ENCODE results near the gene C5orf47. TPM values are rescaled to one million over a fixed set of nuclear protein-coding genes. Genes with fewer than 3 reads are reported as not detected.

The C5orf47 gene
- total and polyA plus RNA-seq, 2 of the 4 experiments (the other 2 are of a cell fraction), result not detected

DNA sequence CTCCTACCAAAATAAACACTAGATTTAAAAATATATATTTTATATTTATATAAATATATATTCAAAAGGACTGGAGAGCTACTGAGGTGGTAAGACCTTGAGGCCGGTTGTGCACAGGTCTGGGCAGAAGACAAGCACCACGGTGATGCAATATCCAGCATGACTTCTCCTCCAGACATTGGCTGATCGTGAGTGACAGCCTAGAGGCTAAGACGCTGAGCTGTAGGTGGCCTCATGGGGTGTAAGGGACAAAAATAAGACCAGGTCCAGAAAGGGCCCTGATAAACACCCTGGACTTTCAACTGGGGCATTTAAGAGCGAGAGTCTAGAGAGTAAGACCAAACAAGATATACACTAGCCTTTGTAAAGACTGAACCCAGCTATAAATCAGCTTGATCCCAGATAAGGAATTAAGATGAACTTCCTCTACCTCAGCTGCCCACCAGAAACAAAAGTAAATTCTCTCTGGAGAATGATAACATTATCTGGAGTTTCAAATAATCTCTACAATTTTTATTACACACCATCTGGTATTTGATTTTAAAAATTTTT is 14.2 kb upstream of the C5orf47 start:
- peaks cover 6% of the 10 kb centered on the region for H3K4me1 ChIP-seq (ENCODE audit: control insufficient read depth, insufficient read depth, low read length)
- H2BK5ac ChIP-seq (ENCODE audit: low read depth, low read length, poor library complexity, severe bottlenecking), result no peak overlapping the region
- no peaks in the 10 kb centered on the region; the same call in 1 of the 2 replicates for H3K9me1 ChIP-seq (ENCODE audit: insufficient read depth, low read length)
- H3K23ac ChIP-seq (ENCODE audit: low read depth, low read length), result no peak overlapping the region
- H3K56ac ChIP-seq (ENCODE audit: extremely low read depth, insufficient read depth, low read length), result no peak overlapping the region
- no peak overlapping the region for H2BK20ac ChIP-seq (ENCODE audit: low read depth, low read length)
- no peak overlapping the region for H3K18ac ChIP-seq (ENCODE audit: low read depth, low read length)
- H3K79me1 ChIP-seq (ENCODE audit: low read depth in 1 of 2, low read length in 2 of 2), result no peaks in the 10 kb centered on the region
- H3K9me3 ChIP-seq (ENCODE audit: control insufficient read depth, insufficient read depth, low read length), result no peaks in the 10 kb centered on the region
- no peak overlapping the region for H3K4me2 ChIP-seq (ENCODE audit: low read depth, low read length)
- intact Hi-C loops (cut with micrococcal nuclease), result loop anchor here (10.0 kb wide), 2 partner anchors 200 to 260 kb away; no protein-coding TSS in a partner anchor
- no peaks in the 10 kb centered on the region for H3K36me3 ChIP-seq (ENCODE audit: control insufficient read depth, insufficient read depth, low read length)
- POLR2A ChIA-PET (ENCODE audit: unreplicated experiment), result no interaction called here
- no peaks in the 10 kb centered on the region for H4K20me1 ChIP-seq (ENCODE audit: insufficient read depth, low read length)
- no peak overlapping the region for H2BK120ac ChIP-seq (ENCODE audit: low read depth, low read length)
- no peak overlapping the region for H4K5ac ChIP-seq (ENCODE audit: low read depth, low read length)
- H4K8ac ChIP-seq (ENCODE audit: low read depth in 2 of 2, low read length in 2 of 2), result no peak overlapping the region
- CTCF ChIA-PET, result interaction anchor here (1.0 to 1.5 kb wide), 2 partner anchors 49 to 356 kb away, joined by 3 to 4 read pairs; no protein-coding TSS in a partner anchor
- H3K4me3 ChIP-seq (ENCODE audit: insufficient read depth, low read depth, low read length), result no peak overlapping the region
- H2BK15ac ChIP-seq (ENCODE audit: low read depth, low read length), result no peak overlapping the region
- H2AFZ ChIP-seq (replicated peaks; ENCODE audit: low read length, poor library complexity), result no peak overlapping the region
- BruUV-seq (replicated peaks), result no TSS peak
- H3K27ac ChIP-seq (ENCODE audit: insufficient read depth, low read length), result no peak overlapping the region
- no peak overlapping the region for H3K9ac ChIP-seq (ENCODE audit: low read depth, low read length)
- WGBS, 2 experiments (ENCODE audit: extremely low coverage in 2 of 2, insufficient read length in 1 of 2), result no CpG with 5 or more reads among the region's 5 CpGs
- H3K14ac ChIP-seq (replicated peaks; ENCODE audit: low read depth, low read length), result no peak overlapping the region
- H2AK9ac ChIP-seq (replicated peaks; ENCODE audit: low read depth, low read length, poor library complexity), result no peak overlapping the region
- no peak for TF ChIP-seq NFE2L2 (IDR thresholded peaks at IDR 0.05; ENCODE audit: low read depth, low read length)
- peak; percentile 57; the same call in 1 of the 2 replicates for TF ChIP-seq CEBPB (IDR thresholded peaks at IDR 0.05; ENCODE audit: low read depth, low read length)
- H3K4ac ChIP-seq (ENCODE audit: low read depth, low read length), result no peak overlapping the region
- no peak overlapping the region for H2AK5ac ChIP-seq (ENCODE audit: low read depth, low read length)
- ATAC-seq (ENCODE audit: low read depth), result no peak
- no peak for DNase-seq
- in situ Hi-C loops (cut with MboI; ENCODE audit: low sequenced_read_pairs), result loop anchor here (5.0 to 10.0 kb wide), 3 partner anchors 340 to 680 kb away; partner anchors contain the start of gene BOD1
- dilution Hi-C loops (cut with HindIII; ENCODE audit: low sequenced_read_pairs, unreplicated experiment), result no loop called here
- no peak overlapping the region for H4K91ac ChIP-seq (ENCODE audit: insufficient read depth, low read depth, low read length)
- no peaks in the 10 kb centered on the region; the same call in none of the 2 replicates for H3K27me3 ChIP-seq (ENCODE audit: control insufficient read depth, insufficient read depth, low read length)

Measured in IMR-90 (cell line).